Measurements from ENCODE around the gene LSM4. TPM values are rescaled to one million over a fixed set of nuclear protein-coding genes. Genes with fewer than 3 reads are reported as not detected.

The LSM4 gene
- total RNA-seq, 2 experiments from 2014 or later, result 40.2 to 47.4 TPM

DNA sequence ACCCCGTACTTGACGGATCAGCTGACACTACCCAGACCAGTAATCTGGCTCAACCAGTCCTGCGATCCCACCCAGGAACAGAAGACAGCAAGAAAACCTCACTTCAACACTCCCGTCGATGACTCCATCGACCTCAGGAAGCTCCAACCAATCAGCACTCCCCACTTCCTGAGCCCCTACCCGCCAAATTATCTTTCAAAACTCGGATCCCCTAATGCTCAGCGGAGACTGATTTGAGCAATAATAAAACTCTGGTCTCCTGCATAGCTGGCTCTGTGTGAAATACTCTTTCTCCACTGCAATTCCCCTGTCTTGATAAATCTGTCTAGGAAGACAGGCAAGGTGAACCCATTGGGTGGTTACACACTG is 1.2 kb downstream of the LSM4 start:
- Histone ChIP-seq H3K36me3 (ENCODE audit: insufficient read depth, low read length) (peaks cover 3% of the 10 kb centered on the region), H3K27ac (ENCODE audit: low read depth in 1 of 2, low read length in 2 of 2) (peak overlapping the region; percentile 31 to 83), H3K4me1 (ENCODE audit: insufficient read depth, low read length) (peaks cover 72% of the 10 kb centered on the region), H3K27me3 (ENCODE audit: control insufficient read depth in 1 of 2, insufficient read depth in 2 of 2, low read length in 2 of 2) (no peaks in the 10 kb centered on the region), H3K9me3 (ENCODE audit: control insufficient read depth in 1 of 2, insufficient read depth in 1 of 2, low read length in 2 of 2) (no peaks in the 10 kb centered on the region), H3K4me3 (ENCODE audit: low read length) (peak overlapping the region; percentile 87)
- H3K4me1 Mint-ChIP-seq (ENCODE audit: low read depth), result peaks cover 60% of the 10 kb centered on the region
- peaks cover 5% of the 10 kb centered on the region for H3K36me3 Mint-ChIP-seq (ENCODE audit: low read depth)
- intact Hi-C loops (cut with DNase I, micrococcal nuclease), result loop anchor here (1.0 to 10.0 kb wide), 3 partner anchors 17 to 207 kb away; no protein-coding TSS in a partner anchor
- no peaks in the 10 kb centered on the region for H3K27me3 Mint-ChIP-seq
- no peaks in the 10 kb centered on the region for H3K9me3 Mint-ChIP-seq
- DNase-seq (peak in 4 of 14 experiments; percentile 41 to 55 (median 48)), ATAC-seq (ENCODE audit: poor library complexity) (no peak)
- H3K4me3 Mint-ChIP-seq, result peak overlapping the region; percentile 73
- POLR2A ChIA-PET, result interaction anchor here (1.1 to 13.9 kb wide), 7 partner anchors 15 to 231 kb away, joined by 4 to 761 read pairs (median 8); partner anchors contain the start of genes IQCN, JUND and MPV17L2
- TF ChIP-seq CTCF (IDR thresholded peaks at IDR 0.05), result no peak
- H3K27ac Mint-ChIP-seq, result peak overlapping the region; percentile 90
- CTCF ChIA-PET, result interaction anchor here (1.0 to 19.5 kb wide), 5 partner anchors 17 to 154 kb away, joined by 3 to 340 read pairs (median 3); partner anchors contain the start of gene JUND

- H3K36me3 ChIP-seq (ENCODE audit: insufficient read depth, low read length), result peaks cover 3% of the 10 kb centered on the region
- no peak for TF ChIP-seq CTCF (IDR thresholded peaks at IDR 0.05)
- H3K27ac ChIP-seq (ENCODE audit: low read depth in 1 of 2, low read length in 2 of 2), result peak overlapping the region; percentile 31 to 83
- ChIA-PET CTCF (interaction anchor here (1.0 to 19.5 kb wide), 4 partner anchors 16 to 67 kb away, joined by 3 to 340 read pairs (median 9); partner anchors contain the start of gene JUND), POLR2A (interaction anchor here (1.8 to 13.9 kb wide), 4 partner anchors 17 to 129 kb away, joined by 7 to 761 read pairs (median 33); partner anchors contain the start of genes IQCN, JUND and MPV17L2)
- peak overlapping the region; percentile 85 for H3K4me3 Mint-ChIP-seq
- no peaks in the 10 kb centered on the region for H3K27me3 Mint-ChIP-seq
- ATAC-seq (ENCODE audit: poor library complexity), result no peak
- H3K27ac Mint-ChIP-seq, result peak overlapping the region; percentile 90
- DNase-seq, result no peak
- intact Hi-C loops (cut with DNase I, micrococcal nuclease), result loop anchor here in 1 of 2 experiments (10.0 kb wide), 1 partner anchor 206 kb away; no protein-coding TSS in a partner anchor
- peaks cover 79% of the 10 kb centered on the region for H3K4me1 ChIP-seq (ENCODE audit: insufficient read depth, low read length)
- no peaks in the 10 kb centered on the region for H3K27me3 ChIP-seq (ENCODE audit: control insufficient read depth in 1 of 2, insufficient read depth in 2 of 2, low read length in 2 of 2)
- H3K9me3 ChIP-seq (ENCODE audit: control insufficient read depth in 1 of 2, insufficient read depth in 1 of 2, low read length in 2 of 2), result no peaks in the 10 kb centered on the region
- H3K4me1 Mint-ChIP-seq (ENCODE audit: low read depth), result peaks cover 60% of the 10 kb centered on the region
- no peaks in the 10 kb centered on the region for H3K9me3 Mint-ChIP-seq
- no peak overlapping the region for H3K4me3 ChIP-seq (ENCODE audit: low read length)
- peaks cover 5% of the 10 kb centered on the region for H3K36me3 Mint-ChIP-seq (ENCODE audit: low read depth)
Observed at GRCh38 chr19:18320865-18321733, 1.8 kb downstream of the LSM4 start.

- Histone ChIP-seq H3K4me3 (ENCODE audit: low read length) (no peak overlapping the region), H3K9me3 (ENCODE audit: control insufficient read depth in 1 of 2, insufficient read depth in 1 of 2, low read length in 2 of 2) (no peaks in the 10 kb centered on the region), H3K27me3 (ENCODE audit: control insufficient read depth in 1 of 2, insufficient read depth in 2 of 2, low read length in 2 of 2) (no peaks in the 10 kb centered on the region), H3K27ac (ENCODE audit: low read depth in 1 of 2, low read length in 2 of 2) (peak overlapping the region in 1 of 2 donors; percentile 61), H3K36me3 (ENCODE audit: insufficient read depth, low read length) (peaks cover 6% of the 10 kb centered on the region), H3K4me1 (ENCODE audit: insufficient read depth, low read length) (peaks cover 87% of the 10 kb centered on the region)
- peak overlapping the region; percentile 90 for H3K27ac Mint-ChIP-seq
- no peaks in the 10 kb centered on the region for H3K9me3 Mint-ChIP-seq
- H3K36me3 Mint-ChIP-seq (ENCODE audit: low read depth), result peaks cover 17% of the 10 kb centered on the region
- H3K27me3 Mint-ChIP-seq, result no peaks in the 10 kb centered on the region
- peaks cover 60% of the 10 kb centered on the region for H3K4me1 Mint-ChIP-seq (ENCODE audit: low read depth)
- ChIA-PET POLR2A (interaction anchor here (0.9 to 13.9 kb wide), 3 partner anchors 9 to 34 kb away, joined by 3 to 761 read pairs (median 45); partner anchors contain the start of gene JUND), CTCF (interaction anchor here (19.5 kb wide), 1 partner anchor 41 kb away, joined by 340 read pairs; the partner anchor contains the start of gene JUND)
- peak overlapping the region; percentile 85 for H3K4me3 Mint-ChIP-seq
- intact Hi-C loops (cut with DNase I, micrococcal nuclease), result loop anchor here in 1 of 2 experiments (10.0 kb wide), 1 partner anchor 205 kb away; no protein-coding TSS in a partner anchor
- DNase-seq, result peak in 2 of 14 experiments; percentile 34 to 38
- no peak for TF ChIP-seq CTCF (IDR thresholded peaks at IDR 0.05)
- no peak for ATAC-seq (ENCODE audit: poor library complexity)
Observed at GRCh38 chr19:18319591-18320135, 3.2 kb downstream of the LSM4 start.

Measured in CD4-positive, alpha-beta T cell (primary cell).